Neuronal stem cell (in vitro differentiated cells): ENCODE results near the gene GNAQ.
"Not testable (repeated sequence)": the region's sequence is repeated elsewhere in the genome, so short reads cannot be mapped to it uniquely, and the experiment has no call there.

Experiments
- DNase-seq: peaks from one replicate; pipeline ENCODE4 v3.0.0-alpha.2; 2013; ENCODE audit warnings: low spot score
- H2AFZ ChIP-seq: one replicate; pipeline ENCODE4 v1.6.1; 2013; ENCODE audit warnings: mild to moderate bottlenecking, low read length, inconsistent platforms
- H2AK5ac ChIP-seq: 2 replicates; pipeline ENCODE4 v1.6.1; 2013; ENCODE audit warnings: low read depth, mild to moderate bottlenecking, inconsistent platforms, low read length, moderate library complexity, mixed read lengths
- H2BK120ac ChIP-seq: 2 replicates; pipeline ENCODE4 v1.6.1; 2013; ENCODE audit warnings: low read depth, mild to moderate bottlenecking, inconsistent platforms, low read length, moderate library complexity, mixed read lengths
- H2BK12ac ChIP-seq: one replicate; pipeline ENCODE4 v1.6.1; 2013; ENCODE audit warnings: low read length, inconsistent platforms
- H2BK15ac ChIP-seq: 2 replicates; pipeline ENCODE4 v1.6.1; 2013; ENCODE audit warnings: mild to moderate bottlenecking, low read length, inconsistent platforms, mixed read lengths
- H2BK5ac ChIP-seq: one replicate; pipeline ENCODE4 v1.6.1; 2013; ENCODE audit warnings: inconsistent platforms, mild to moderate bottlenecking, low read length, moderate library complexity
- H3K14ac ChIP-seq: one replicate; pipeline ENCODE4 v1.6.1; 2013; ENCODE audit warnings: low read length, inconsistent platforms
- H3K18ac ChIP-seq: 2 replicates; pipeline ENCODE4 v1.6.1; 2013; ENCODE audit warnings: low read length, inconsistent platforms
- H3K23ac ChIP-seq: 2 replicates; pipeline ENCODE4 v1.6.1; 2013; ENCODE audit warnings: low read depth, mild to moderate bottlenecking, mixed read lengths, low read length, inconsistent platforms; ENCODE audit not compliant: poor library complexity
- H3K27ac ChIP-seq: replicated peaks from 3 replicates; pipeline ENCODE4 v1.5.1; 2013; ENCODE audit warnings: low read length, inconsistent platforms
- H3K27me3 ChIP-seq, 3 experiments: 2 replicates each; pipeline ENCODE4 v1.6.1; 2013; ENCODE audit warnings: low read length in 3 of 3, mild to moderate bottlenecking in 2 of 3, inconsistent platforms in 1 of 3, low read depth in 1 of 3, mixed read lengths in 1 of 3, moderate library complexity in 1 of 3; ENCODE audit not compliant: control insufficient read depth in 3 of 3, insufficient read depth in 3 of 3
- H3K36me3 ChIP-seq, 2 donors: replicated peaks in 1 of 2; 2 replicates each; pipeline ENCODE4 v1.6.1; 2013; ENCODE audit warnings: low read length in 2 of 2; ENCODE audit not compliant: control insufficient read depth in 2 of 2, insufficient read depth in 2 of 2
- H3K4ac ChIP-seq: 2 replicates; pipeline ENCODE4 v1.6.1; 2013; ENCODE audit warnings: inconsistent platforms, mild to moderate bottlenecking, low read length, moderate library complexity
- H3K4me1 ChIP-seq, 2 donors: 1 replicate in 1 of 2; 2 replicates in 1 of 2; pipeline ENCODE4 v1.6.1; 2013; ENCODE audit warnings: low read length in 2 of 2, low read depth in 1 of 2; ENCODE audit not compliant: control insufficient read depth in 2 of 2, insufficient read depth in 1 of 2
- H3K4me2 ChIP-seq: one replicate; pipeline ENCODE4 v1.6.1; 2013; ENCODE audit warnings: mild to moderate bottlenecking, low read length, inconsistent platforms; ENCODE audit not compliant: insufficient read depth, poor library complexity, severe bottlenecking
- H3K4me3 ChIP-seq, 2 donors: 2 replicates each; pipeline ENCODE4 v1.5.1; 2013; ENCODE audit warnings: low read length in 2 of 2, mild to moderate bottlenecking in 2 of 2, inconsistent platforms in 1 of 2, moderate library complexity in 1 of 2
- H3K79me1 ChIP-seq: one replicate; pipeline ENCODE4 v1.6.1; 2013; ENCODE audit warnings: low read depth, mild to moderate bottlenecking, inconsistent platforms, low read length, moderate library complexity
- H3K9ac ChIP-seq: one replicate; pipeline ENCODE4 v1.6.1; 2013; ENCODE audit warnings: mild to moderate bottlenecking, low read depth, low read length, inconsistent platforms; ENCODE audit not compliant: poor library complexity
- H3K9me3 ChIP-seq, 2 donors: replicated peaks in 1 of 2; 2 replicates each; pipeline versions ENCODE3 to v1.6.1; 2013; ENCODE audit warnings: low read length in 2 of 2, mild to moderate bottlenecking in 2 of 2, inconsistent platforms in 1 of 2, low read depth in 1 of 2, mixed read lengths in 1 of 2, moderate library complexity in 1 of 2; ENCODE audit not compliant: control insufficient read depth in 2 of 2, insufficient read depth in 1 of 2
- H4K8ac ChIP-seq: one replicate; pipeline ENCODE4 v1.6.1; 2013; ENCODE audit warnings: low read depth, mild to moderate bottlenecking, inconsistent platforms, low read length, moderate library complexity
- H4K91ac ChIP-seq: one replicate; pipeline ENCODE4 v1.6.1; 2013; ENCODE audit warnings: low read length, low read depth, mild to moderate bottlenecking, inconsistent platforms; ENCODE audit not compliant: poor library complexity
- WGBS, 2 donors: extraction: QIAGEN DNeasy Blood & Tissue Kit; methylation state at CpG; one replicate each; pipeline ENCODE4 v1.1.7; 2013; ENCODE audit warnings: missing lambda C conversion rate in 2 of 2, mixed read lengths in 1 of 2; ENCODE audit not compliant: insufficient read length in 2 of 2, insufficient replicate concordance in 1 of 2; ENCODE audit errors: extremely low coverage in 2 of 2; 5-methylcytosine and 5-hydroxymethylcytosine counted together

GNAQ gene

GRCh38 chr9:77865385-77866047 is 166.1 kb downstream of the GNAQ start:
- H3K18ac ChIP-seq, result no peak overlapping the region
- H3K4me3 ChIP-seq, result no peak overlapping the region
- peaks cover 0 to 6% of the 10 kb centered on the region in 2 donors for H3K9me3 ChIP-seq
- H2AK5ac ChIP-seq, result no peak overlapping the region
- DNase-seq, result no peak
- H4K91ac ChIP-seq, result no peak overlapping the region
- H2BK120ac ChIP-seq, result no peak overlapping the region
- H3K27ac ChIP-seq, result no peak overlapping the region
- no peaks in the 10 kb centered on the region for H3K4me1 ChIP-seq
- H2BK5ac ChIP-seq, result no peak overlapping the region
- no peak overlapping the region for H3K4me2 ChIP-seq
- no peak overlapping the region for H4K8ac ChIP-seq
- H3K14ac ChIP-seq, result no peak overlapping the region
- no peak overlapping the region for H2BK15ac ChIP-seq
- H3K36me3 ChIP-seq, result no peaks in the 10 kb centered on the region
- H3K9ac ChIP-seq, result no peak overlapping the region
- no peak overlapping the region for H2BK12ac ChIP-seq
- H3K79me1 ChIP-seq, result no peaks in the 10 kb centered on the region
- H3K4ac ChIP-seq, result no peak overlapping the region
- H3K27me3 ChIP-seq, result no peaks in the 10 kb centered on the region
- no peak overlapping the region for H3K23ac ChIP-seq
- WGBS, 2 donors, result no CpG with 5 or more reads among the region's 4 CpGs
- H2AFZ ChIP-seq, result no peak overlapping the region

- Histone ChIP-seq H3K4me3 (no peak overlapping the region), H3K14ac (no peak overlapping the region), H3K18ac (no peak overlapping the region), H3K23ac (no peak overlapping the region), H4K8ac (no peak overlapping the region), H4K91ac (no peak overlapping the region), H3K9ac (no peak overlapping the region), H2AK5ac (no peak overlapping the region), H3K4me1 (no peaks in the 10 kb centered on the region), H2AFZ (no peak overlapping the region), H3K27me3 (no peaks in the 10 kb centered on the region), H3K36me3 (no peaks in the 10 kb centered on the region), H2BK12ac (no peak overlapping the region), H2BK15ac (no peak overlapping the region), H2BK5ac (no peak overlapping the region), H3K9me3 (peaks cover 0 to 6% of the 10 kb centered on the region in 2 donors), H3K4ac (no peak overlapping the region), H3K79me1 (no peaks in the 10 kb centered on the region), H3K27ac (no peak overlapping the region), H3K4me2 (no peak overlapping the region), H2BK120ac (no peak overlapping the region)
- WGBS, 2 donors, result no CpG with 5 or more reads among the region's 5 CpGs
- DNase-seq, result no peak
Observed at GRCh38 chr9:77864211-77864889, 167.3 kb downstream of the GNAQ start.

- H3K4me1 ChIP-seq, H3K9ac ChIP-seq, H2BK15ac ChIP-seq, H2BK120ac ChIP-seq, H4K91ac ChIP-seq, DNase-seq, H3K9me3 ChIP-seq, H3K18ac ChIP-seq, H2AFZ ChIP-seq, H3K27ac ChIP-seq, H2BK5ac ChIP-seq, H3K4me3 ChIP-seq, H3K36me3 ChIP-seq, H3K79me1 ChIP-seq, H3K4ac ChIP-seq, H2AK5ac ChIP-seq, H3K27me3 ChIP-seq, H3K4me2 ChIP-seq, H4K8ac ChIP-seq, H3K14ac ChIP-seq, H3K23ac ChIP-seq, H2BK12ac ChIP-seq: not testable (repeated sequence)
- WGBS, 2 donors, result no CpG with 5 or more reads among the region's 5 CpGs
Observed at GRCh38 chr9:77863638-77864037, 168.0 kb downstream of the GNAQ start.

GRCh38 chr9:77860953-77861352 is 170.7 kb downstream of the GNAQ start:
- not testable (repeated sequence) for H3K9me3 ChIP-seq, H3K36me3 ChIP-seq, H3K4me1 ChIP-seq, H4K91ac ChIP-seq, H4K8ac ChIP-seq, DNase-seq, H3K23ac ChIP-seq, H3K27ac ChIP-seq, H3K18ac ChIP-seq, H3K9ac ChIP-seq, H3K4me3 ChIP-seq, H2AFZ ChIP-seq, H3K27me3 ChIP-seq, H3K14ac ChIP-seq, H2BK15ac ChIP-seq, H2AK5ac ChIP-seq, H3K4me2 ChIP-seq, H2BK5ac ChIP-seq, H3K4ac ChIP-seq, H2BK120ac ChIP-seq, H2BK12ac ChIP-seq, H3K79me1 ChIP-seq
- no CpG with 5 or more reads among the region's 3 CpGs for WGBS, 2 donors
